Panc1 (cell line): ENCODE measurements around the gene STAP2. TPM values are rescaled to one million over a fixed set of nuclear protein-coding genes. Genes with fewer than 3 reads are reported as not detected.

ENCODE experiments used
- ATAC-seq: fragments of 200-7000 bp; cut with Tn5 transposase; 2 replicates; pipeline ENCODE4 v1.9.1; 2020; ENCODE audit warnings: mild to moderate bottlenecking, moderate library complexity
- BruUV-seq: library from RNA; stranded (reverse); fragments of 400-500 nt; replicated peaks from 2 replicates; lab custom pipeline; 2021; lab: Mats Ljungman, UMichigan
- CTCF ChIA-PET: fragments of 300-600 bp; sonication (Branson Sonifier 250); formaldehyde crosslinking; loops from one replicate; lab custom pipeline; 2022; ENCODE audit warnings: antibody characterized with exemption; lab: Charles Lee
- POLR2A ChIA-PET: fragments of 300-600 bp; sonication (Branson Sonifier 250); formaldehyde crosslinking; loops from one replicate; lab custom pipeline; 2022; ENCODE audit warnings: antibody characterized with exemption; lab: Charles Lee
- DNase-seq: peaks from one replicate; pipeline ENCODE4 v3.0.0-alpha.2; 2010; ENCODE audit warnings: low read depth, low spot score
- H3K27ac ChIP-seq: 2 replicates; pipeline ENCODE4 v1.5.1; 2011; ENCODE audit warnings: mild to moderate bottlenecking, low read length, inconsistent platforms
- H3K27me3 ChIP-seq: fragments of 200-500 bp; sonication (Bioruptor generic); 2 replicates; pipeline ENCODE4 v1.6.0; 2014; ENCODE audit warnings: low read length, inconsistent platforms; ENCODE audit not compliant: control insufficient read depth, insufficient read depth
- H3K36me3 ChIP-seq: fragments of 200-500 bp; sonication (Bioruptor generic); 2 replicates; pipeline ENCODE4 v1.5.1; 2014; ENCODE audit warnings: inconsistent platforms, mild to moderate bottlenecking, low read length, moderate library complexity; ENCODE audit not compliant: control insufficient read depth, insufficient read depth
- H3K4me1 ChIP-seq: 2 replicates; pipeline ENCODE4 v1.5.1; 2011; ENCODE audit warnings: inconsistent platforms, mild to moderate bottlenecking, low read length, moderate library complexity; ENCODE audit not compliant: control insufficient read depth, insufficient read depth
- H3K4me3 ChIP-seq, 2 experiments: 2 replicates each; pipeline ENCODE4 v1.5.1; 2011 to 2012; ENCODE audit warnings: low read depth in 2 of 2, low read length in 2 of 2, mild to moderate bottlenecking in 2 of 2, inconsistent platforms in 1 of 2, moderate library complexity in 1 of 2
- H3K9me3 ChIP-seq: fragments of 200-500 bp; sonication (Bioruptor generic); 2 replicates; pipeline ENCODE4 v1.5.1; 2014; ENCODE audit warnings: low read depth, mild to moderate bottlenecking, inconsistent platforms, low read length, moderate library complexity; ENCODE audit not compliant: control insufficient read depth, insufficient read depth
- POLR2AphosphoS5 ChIP-seq: IDR thresholded peaks from 2 replicates; pipeline ENCODE4 v1.6.1; 2012; ENCODE audit warnings: mild to moderate bottlenecking, low read depth, low read length, moderate library complexity
- REST ChIP-seq, 2 experiments: IDR thresholded peaks; 2 replicates each; pipeline ENCODE4 v1.6.1; 2011 to 2012; ENCODE audit warnings: low read depth in 2 of 2, control low read depth in 1 of 2, low read length in 1 of 2, mild to moderate bottlenecking in 1 of 2, moderate library complexity in 1 of 2; ENCODE audit not compliant: insufficient read depth in 1 of 2
- SIN3A ChIP-seq: IDR thresholded peaks from 2 replicates; pipeline ENCODE4 v1.6.1; 2012; ENCODE audit warnings: low read depth, mild to moderate bottlenecking, low read length, moderate library complexity, borderline replicate concordance; ENCODE audit not compliant: insufficient read depth
- TCF7L2 ChIP-seq: IDR thresholded peaks from 2 replicates; pipeline ENCODE4 v1.6.1; 2011; ENCODE audit warnings: mild to moderate bottlenecking, low read depth, low read length, inconsistent platforms
- in situ Hi-C: cut with HindIII; loops from 2 replicates; pipeline ENCODE4 v1.10.0; 2016; ENCODE audit warnings: low sequenced_read_pairs, low pct_unique_long_range_greater_than_20kb
- intact Hi-C: fragments of 100-400 bp; cut with micrococcal nuclease; formaldehyde crosslinking; loops from one replicate; pipeline ENCODE4 v1.10.0; 2022; ENCODE audit not compliant: unreplicated experiment
- total RNA-seq: library from RNA; stranded (reverse); gene quantifications from one replicate; pipeline ENCODE4 v1.2.1, GENCODE V29; 2021; ENCODE audit not compliant: unreplicated experiment
- TF ChIP-seq, protein P1 (sequence below): fragments of 450-650 bp; IDR thresholded peaks from 2 replicates; pipeline ENCODE4 v1.5.1; 2017; ENCODE audit warnings: mild to moderate bottlenecking

STAP2 gene
- total RNA-seq, 1 experiment from 2014 or later: 10.0 TPM

DNA sequence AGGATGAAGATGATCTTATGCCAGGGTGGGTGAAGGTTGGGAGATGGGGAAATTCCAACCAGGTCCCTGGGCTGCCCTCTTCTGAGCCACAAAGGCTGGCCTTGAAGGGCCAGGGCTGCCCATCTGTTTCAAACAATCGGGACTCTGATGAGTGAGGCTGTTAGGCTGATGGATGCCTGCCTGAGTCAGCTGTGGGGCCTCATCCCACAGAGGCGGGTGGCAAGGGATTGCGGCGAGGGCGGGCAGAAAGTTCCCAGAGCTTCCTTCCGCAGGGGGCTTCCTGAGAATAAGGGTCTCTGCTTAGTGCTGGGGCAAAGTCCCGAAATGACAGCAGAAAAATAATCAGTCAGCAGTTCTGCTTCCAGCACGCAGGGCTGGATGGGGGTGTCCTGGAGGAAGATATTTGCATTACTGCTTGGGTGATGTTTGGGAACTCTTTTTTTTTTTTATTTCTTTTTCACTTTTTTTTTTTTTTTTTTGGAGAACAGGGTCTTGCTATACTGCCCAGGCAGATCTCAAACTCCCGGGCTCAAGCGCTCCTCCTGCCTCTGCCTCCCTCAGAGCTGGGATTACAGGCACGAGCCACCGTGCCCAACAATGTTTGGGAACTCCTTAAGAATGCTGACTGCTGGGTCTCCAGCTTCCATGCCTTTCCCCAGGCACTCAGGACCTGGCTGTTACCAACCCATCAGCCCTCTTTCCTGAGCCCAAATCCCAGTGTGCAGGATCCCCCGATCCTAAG lies 47.6 kb upstream of the STAP2 start:
- no peak for ATAC-seq
- peaks cover 19% of the 10 kb centered on the region for H3K4me1 ChIP-seq
- CTCF ChIA-PET: no interaction called here
- H3K27me3 ChIP-seq: no peaks in the 10 kb centered on the region
- no peak overlapping the region for H3K4me3 ChIP-seq
- H3K9me3 ChIP-seq: no peaks in the 10 kb centered on the region
- DNase-seq: no peak
- no peak overlapping the region for H3K27ac ChIP-seq
- intact Hi-C loops (no loop called here), in situ Hi-C loops (no loop called here)
- POLR2A ChIA-PET: no interaction called here
- no peaks in the 10 kb centered on the region for H3K36me3 ChIP-seq
- TF ChIP-seq POLR2AphosphoS5 (no peak), REST (IDR thresholded peaks at IDR 0.05; ENCODE audit: insufficient read depth in 1 of 2, low read depth in 2 of 2, low read length in 1 of 2) (no peak), TCF7L2 (no peak), SIN3A (no peak)
- TF ChIP-seq, protein P1, sequence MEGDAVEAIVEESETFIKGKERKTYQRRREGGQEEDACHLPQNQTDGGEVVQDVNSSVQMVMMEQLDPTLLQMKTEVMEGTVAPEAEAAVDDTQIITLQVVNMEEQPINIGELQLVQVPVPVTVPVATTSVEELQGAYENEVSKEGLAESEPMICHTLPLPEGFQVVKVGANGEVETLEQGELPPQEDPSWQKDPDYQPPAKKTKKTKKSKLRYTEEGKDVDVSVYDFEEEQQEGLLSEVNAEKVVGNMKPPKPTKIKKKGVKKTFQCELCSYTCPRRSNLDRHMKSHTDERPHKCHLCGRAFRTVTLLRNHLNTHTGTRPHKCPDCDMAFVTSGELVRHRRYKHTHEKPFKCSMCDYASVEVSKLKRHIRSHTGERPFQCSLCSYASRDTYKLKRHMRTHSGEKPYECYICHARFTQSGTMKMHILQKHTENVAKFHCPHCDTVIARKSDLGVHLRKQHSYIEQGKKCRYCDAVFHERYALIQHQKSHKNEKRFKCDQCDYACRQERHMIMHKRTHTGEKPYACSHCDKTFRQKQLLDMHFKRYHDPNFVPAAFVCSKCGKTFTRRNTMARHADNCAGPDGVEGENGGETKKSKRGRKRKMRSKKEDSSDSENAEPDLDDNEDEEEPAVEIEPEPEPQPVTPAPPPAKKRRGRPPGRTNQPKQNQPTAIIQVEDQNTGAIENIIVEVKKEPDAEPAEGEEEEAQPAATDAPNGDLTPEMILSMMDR: no peak
- BruUV-seq: no TSS peak

- Histone ChIP-seq H3K27ac (no peak overlapping the region), H3K9me3 (no peaks in the 10 kb centered on the region), H3K36me3 (no peaks in the 10 kb centered on the region), H3K4me1 (peaks cover 19% of the 10 kb centered on the region), H3K27me3 (no peaks in the 10 kb centered on the region), H3K4me3 (no peak overlapping the region)
- in situ Hi-C loops (no loop called here), intact Hi-C loops (no loop called here)
- BruUV-seq: no TSS peak
- TF ChIP-seq TCF7L2: no peak
- no peak for TF ChIP-seq REST (IDR thresholded peaks at IDR 0.05; ENCODE audit: insufficient read depth in 1 of 2, low read depth in 2 of 2, low read length in 1 of 2)
- ChIA-PET CTCF (no interaction called here), POLR2A (no interaction called here)
- no peak for ATAC-seq
- no peak for DNase-seq
These were observed 46.8 kb upstream of the STAP2 start for GRCh38 chr19:4385291-4386040.
